GM12801 (cell line): Measurements from ENCODE around the gene DISP2.

ENCODE experiments used
- TF ChIP-seq, protein P1 (sequence below): IDR thresholded peaks from one replicate; pipeline ENCODE4 v1.5.1; 2011; ENCODE audit warnings: control low read depth; ENCODE audit not compliant: insufficient read length; ENCODE audit errors: extremely low read depth

DISP2 gene

GRCh38 chr15:40354408-40355171, 3.4 kb upstream of the DISP2 start:
- TF ChIP-seq, protein P1, sequence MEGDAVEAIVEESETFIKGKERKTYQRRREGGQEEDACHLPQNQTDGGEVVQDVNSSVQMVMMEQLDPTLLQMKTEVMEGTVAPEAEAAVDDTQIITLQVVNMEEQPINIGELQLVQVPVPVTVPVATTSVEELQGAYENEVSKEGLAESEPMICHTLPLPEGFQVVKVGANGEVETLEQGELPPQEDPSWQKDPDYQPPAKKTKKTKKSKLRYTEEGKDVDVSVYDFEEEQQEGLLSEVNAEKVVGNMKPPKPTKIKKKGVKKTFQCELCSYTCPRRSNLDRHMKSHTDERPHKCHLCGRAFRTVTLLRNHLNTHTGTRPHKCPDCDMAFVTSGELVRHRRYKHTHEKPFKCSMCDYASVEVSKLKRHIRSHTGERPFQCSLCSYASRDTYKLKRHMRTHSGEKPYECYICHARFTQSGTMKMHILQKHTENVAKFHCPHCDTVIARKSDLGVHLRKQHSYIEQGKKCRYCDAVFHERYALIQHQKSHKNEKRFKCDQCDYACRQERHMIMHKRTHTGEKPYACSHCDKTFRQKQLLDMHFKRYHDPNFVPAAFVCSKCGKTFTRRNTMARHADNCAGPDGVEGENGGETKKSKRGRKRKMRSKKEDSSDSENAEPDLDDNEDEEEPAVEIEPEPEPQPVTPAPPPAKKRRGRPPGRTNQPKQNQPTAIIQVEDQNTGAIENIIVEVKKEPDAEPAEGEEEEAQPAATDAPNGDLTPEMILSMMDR = no peak

GRCh38 chr15:40355976-40356585, 1.9 kb upstream of the DISP2 start:
- TF ChIP-seq, protein P1 = no peak

GRCh38 chr15:40357246-40357645, 773 bp upstream of the DISP2 start:
- TF ChIP-seq, protein P1 = no peak

- TF ChIP-seq, protein P1 = no peak
Measured at GRCh38 chr15:40358471-40359353, 693 bp downstream of the DISP2 start.

DNA sequence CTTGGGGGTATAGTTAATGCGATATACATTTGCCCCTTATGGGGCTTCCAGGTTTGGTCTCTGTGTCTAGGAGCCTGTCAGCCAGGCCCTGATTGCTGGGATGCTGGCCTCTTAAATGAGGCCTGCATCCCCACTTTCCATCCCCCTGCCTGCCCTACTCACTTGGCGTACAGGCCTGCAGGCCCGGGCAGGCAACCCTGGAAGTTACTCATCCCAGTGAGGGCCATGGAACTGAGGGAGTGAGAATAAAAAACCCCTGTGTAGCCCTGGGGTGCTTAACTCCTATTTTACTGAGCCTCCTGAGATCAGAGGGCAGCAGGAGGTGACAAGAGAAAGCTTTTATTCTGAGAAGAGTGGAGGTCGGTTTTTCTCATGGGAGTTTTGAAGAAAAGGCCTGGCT, 2.0 kb downstream of the DISP2 start:
- TF ChIP-seq, protein P1 = no peak

DNA sequence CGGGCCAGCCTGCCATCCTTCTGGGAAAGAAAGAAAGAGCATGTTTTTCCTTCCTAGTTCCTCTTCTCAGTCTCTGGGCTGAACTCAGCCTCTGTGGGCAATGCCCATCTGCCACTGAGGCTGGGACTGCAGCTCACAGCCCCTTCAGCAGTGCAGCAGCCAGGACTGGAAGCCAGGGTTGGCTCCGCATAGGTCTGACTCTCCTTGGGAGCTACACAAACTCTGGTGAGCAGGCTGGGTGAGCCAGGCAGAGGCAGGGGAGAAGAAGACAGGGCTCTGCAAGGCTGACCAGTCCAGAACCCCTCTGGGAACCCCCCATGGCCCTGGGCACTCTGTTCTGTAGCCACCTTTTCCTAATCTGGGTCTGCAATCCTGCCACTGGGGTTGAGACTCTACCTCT, 3.6 kb downstream of the DISP2 start:
- TF ChIP-seq, protein P1 = no peak

DNA sequence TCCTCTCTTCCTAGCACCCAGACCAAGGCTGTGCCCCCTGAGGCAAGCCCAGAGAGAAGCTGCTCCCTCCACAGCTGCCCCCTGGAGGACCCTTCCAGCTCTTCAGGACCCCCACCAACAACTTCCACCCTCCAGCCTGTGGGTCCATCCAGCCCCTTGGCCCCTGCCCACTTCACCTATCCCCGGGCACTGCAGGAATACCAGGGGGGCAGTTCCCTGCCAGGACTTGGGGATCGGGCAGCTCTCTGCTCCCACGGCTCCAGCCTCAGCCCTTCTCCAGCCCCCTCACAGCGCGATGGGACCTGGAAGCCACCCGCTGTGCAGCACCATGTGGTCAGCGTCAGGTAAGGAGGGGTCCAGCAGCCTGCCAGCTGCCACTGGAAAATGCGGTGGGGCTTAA, 5.6 kb downstream of the DISP2 start:
- TF ChIP-seq, protein P1 = no peak
